HepG2 (cell line): Measurements from ENCODE around the gene DEPDC5. TPM values are rescaled to one million over a fixed set of nuclear protein-coding genes. Genes with fewer than 3 reads are reported as not detected.

Source experiments
- ATRX ChIP-seq: sonication (generic); formaldehyde crosslinking; IDR thresholded peaks from 2 replicates; pipeline ENCODE4 v1.4.0; 2020; ENCODE audit warnings: missing genetic modification reagents, borderline replicate concordance
- BCLAF1 ChIP-seq: fragments of 450-650 bp; IDR thresholded peaks from 2 replicates; pipeline ENCODE4 v1.6.1; 2017; ENCODE audit warnings: mild to moderate bottlenecking
- DNMT1 ChIP-seq: sonication (generic); formaldehyde crosslinking; IDR thresholded peaks from 2 replicates; pipeline ENCODE4 v1.5.1; 2020; ENCODE audit warnings: mild to moderate bottlenecking, missing genetic modification reagents
- EP300 ChIP-seq, 3 experiments: sonication (generic) in 1 of 3; formaldehyde crosslinking in 1 of 3; IDR thresholded peaks; 2 replicates each; pipeline versions ENCODE4 v1.5.1 to v1.6.1; 2011 to 2020; ENCODE audit warnings: low read depth in 2 of 3, low read length in 2 of 3, borderline replicate concordance in 1 of 3, improper control_type of control experiment in 1 of 3, mild to moderate bottlenecking in 1 of 3, missing genetic modification reagents in 1 of 3, moderate library complexity in 1 of 3
- KDM4B ChIP-seq: sonication (generic); formaldehyde crosslinking; IDR thresholded peaks from 2 replicates; pipeline ENCODE4 v1.4.0; 2020; ENCODE audit warnings: missing genetic modification reagents
- PCBP2 ChIP-seq: fragments of 200-400 bp; formaldehyde crosslinking; optimal IDR thresholded peaks from 2 replicates; pipeline ENCODE3; 2018; ENCODE audit warnings: low read length, low read depth; ENCODE audit not compliant: poor library complexity, severe bottlenecking
- PHF5A ChIP-seq: IDR thresholded peaks from one replicate; pipeline ENCODE4 v1.6.1; 2018; ENCODE audit warnings: low read depth, missing genetic modification reagents; ENCODE audit not compliant: unreplicated experiment
- PHF8 ChIP-seq: sonication (generic); formaldehyde crosslinking; IDR thresholded peaks from 2 replicates; pipeline ENCODE4 v1.5.0; 2020; ENCODE audit warnings: missing genetic modification reagents
- SATB2 ChIP-seq: sonication (generic); formaldehyde crosslinking; IDR thresholded peaks from 2 replicates; pipeline ENCODE4 v1.5.0; 2020; ENCODE audit warnings: missing genetic modification reagents
- SCMH1 ChIP-seq: sonication (generic); formaldehyde crosslinking; IDR thresholded peaks from 2 replicates; pipeline ENCODE4 v1.9.0; 2021; ENCODE audit warnings: missing genetic modification reagents, mild to moderate bottlenecking, borderline replicate concordance
- SMAD3 ChIP-seq: sonication (generic); formaldehyde crosslinking; IDR thresholded peaks from 2 replicates; pipeline ENCODE4 v1.4.0; 2020; ENCODE audit warnings: missing genetic modification reagents
- TEAD2 ChIP-seq: sonication (generic); formaldehyde crosslinking; IDR thresholded peaks from 2 replicates; pipeline ENCODE4 v1.9.0; 2021; ENCODE audit warnings: missing genetic modification reagents
- ZBTB10 ChIP-seq: sonication (generic); formaldehyde crosslinking; IDR thresholded peaks from 2 replicates; pipeline ENCODE4 v1.4.0; 2020; ENCODE audit warnings: missing genetic modification reagents, borderline replicate concordance
- ZBTB46 ChIP-seq: sonication (generic); formaldehyde crosslinking; IDR thresholded peaks from 2 replicates; pipeline ENCODE4 v1.4.0; 2020; ENCODE audit warnings: mild to moderate bottlenecking, missing genetic modification reagents, borderline replicate concordance
- ZFP1 ChIP-seq: IDR thresholded peaks from 2 replicates; pipeline ENCODE4 v1.6.1; 2016
- ZNF432 ChIP-seq: sonication (generic); formaldehyde crosslinking; IDR thresholded peaks from 2 replicates; pipeline ENCODE4 v1.5.0; 2020; ENCODE audit warnings: missing genetic modification reagents, mild to moderate bottlenecking, borderline replicate concordance
- ZNF530 ChIP-seq: sonication (generic); formaldehyde crosslinking; IDR thresholded peaks from 2 replicates; pipeline ENCODE4 v1.5.0; 2020; ENCODE audit warnings: low read depth, mild to moderate bottlenecking, missing genetic modification reagents
- ZNF615 ChIP-seq: sonication (generic); formaldehyde crosslinking; IDR thresholded peaks from 2 replicates; pipeline ENCODE4 v1.5.0; 2020; ENCODE audit warnings: mild to moderate bottlenecking, missing genetic modification reagents, borderline replicate concordance
- ZNF644 ChIP-seq: IDR thresholded peaks from 2 replicates; pipeline ENCODE4 v1.6.1; 2016; ENCODE audit warnings: low read depth
- ZNF691 ChIP-seq: sonication (generic); formaldehyde crosslinking; IDR thresholded peaks from 2 replicates; pipeline ENCODE4 v1.4.0; 2020; ENCODE audit warnings: missing genetic modification reagents, low read depth, mild to moderate bottlenecking, borderline replicate concordance
- ZNF747 ChIP-seq: sonication (generic); formaldehyde crosslinking; IDR thresholded peaks from 2 replicates; pipeline ENCODE4 v1.8.1; 2023; ENCODE audit warnings: missing genetic modification reagents, mild to moderate bottlenecking, borderline replicate concordance
- polyA plus RNA-seq, 8 experiments: library from polyadenylated mRNA; depleted of rRNA in 3 of 8; stranded (reverse) in 7 of 8; unstranded in 1 of 8; fragments of >200 nt; fragmentation: Illumina TruSeq in 4 of 8; extraction: Trizol in 4 of 8; gene quantifications; 2 replicates each; pipeline versions ENCODE4 v1.2.1 to v1.2.3, GENCODE V29; 2011 to 2016; ENCODE audit warnings: low read depth in 4 of 8, missing spikeins in 1 of 8, mixed read lengths in 1 of 8; ENCODE audit not compliant: insufficient read depth in 1 of 8
- total RNA-seq, 5 experiments: library from RNA; depleted of rRNA; stranded (reverse); fragments of >200 nt; fragmentation: Illumina TruSeq; extraction: Trizol; gene quantifications; 2 replicates each; pipeline ENCODE4 v1.2.3, GENCODE V29; 2016; ENCODE audit warnings: low read depth in 1 of 5

The DEPDC5 gene
- total and polyA plus RNA-seq, 2 of the 13 experiments (the other 11 are each of a cell fraction or from before 2014, with no cell fraction given): 9.8 to 12.4 TPM

GRCh38 chr22:31749636-31750364 lies 4.0 kb upstream of the DEPDC5 start, which contains the start of gene PRR14L (continued):
- TF ChIP-seq ZBTB46 (CRISPR knock-in tag) (no peak), ZNF530 (CRISPR knock-in tag) (no peak), TEAD2 (CRISPR knock-in tag) (no peak), BCLAF1 (no peak), ZNF644 (CRISPR knock-in tag) (no peak), ZBTB10 (CRISPR knock-in tag) (no peak), PHF8 (CRISPR knock-in tag) (peak; percentile 96), ZNF615 (peak; percentile 77; the same call in 1 of the 2 replicates), ATRX (CRISPR knock-in tag) (no peak), PCBP2 (no peak), ZNF691 (CRISPR knock-in tag) (no peak), SCMH1 (CRISPR knock-in tag) (no peak), SATB2 (peak; percentile 40; the same call in 1 of the 2 replicates), PHF5A (CRISPR knock-in tag) (no peak), DNMT1 (CRISPR knock-in tag) (peak; percentile 87), ZNF432 (CRISPR knock-in tag) (no peak), ZNF747 (CRISPR knock-in tag) (no peak), SMAD3 (CRISPR knock-in tag) (peak; percentile 52; the same call in 1 of the 2 replicates), EP300 (IDR thresholded peaks at IDR 0.05; ENCODE audit: low read depth in 2 of 2, low read length in 2 of 2) (peak; percentile 31 to 92; a peak in 3 of 4 replicates), EP300 (CRISPR knock-in tag; IDR thresholded peaks at IDR 0.05; ENCODE audit: borderline replicate concordance) (peak; percentile 44), ZFP1 (CRISPR knock-in tag) (peak; percentile 60; the same call in 1 of the 2 replicates), KDM4B (CRISPR knock-in tag) (peak; percentile 89)
